H9 (cell line): Measurements from ENCODE around the gene CD8A. TPM values are rescaled to one million over a fixed set of nuclear protein-coding genes. Genes with fewer than 3 reads are reported as not detected.

Source experiments
- DNase-seq: peaks from one replicate; pipeline ENCODE4 v3.0.0-alpha.2; 2017
- H2AFZ ChIP-seq: one replicate; pipeline ENCODE4 v1.6.1; 2013; ENCODE audit warnings: mild to moderate bottlenecking, low read length, control low read depth, moderate library complexity
- H2AK5ac ChIP-seq: 2 replicates; pipeline ENCODE4 v1.6.1; 2013; ENCODE audit warnings: low read length, control low read depth, mixed read lengths; ENCODE audit not compliant: insufficient read length
- H2BK120ac ChIP-seq: one replicate; pipeline ENCODE4 v1.6.1; 2013; ENCODE audit warnings: low read depth, mild to moderate bottlenecking, low read length, control low read depth, inconsistent platforms; ENCODE audit not compliant: poor library complexity, severe bottlenecking
- H2BK12ac ChIP-seq: 2 replicates; pipeline ENCODE4 v1.6.1; 2013; ENCODE audit warnings: low read length, control low read depth, mixed read lengths, low read depth; ENCODE audit not compliant: insufficient read length
- H2BK15ac ChIP-seq: 2 replicates; pipeline ENCODE4 v1.6.1; 2013; ENCODE audit warnings: low read depth, low read length, control low read depth
- H2BK20ac ChIP-seq: one replicate; pipeline ENCODE4 v1.6.1; 2013; ENCODE audit warnings: low read depth, mild to moderate bottlenecking, low read length, control low read depth, inconsistent platforms; ENCODE audit not compliant: poor library complexity, severe bottlenecking
- H2BK5ac ChIP-seq: 2 replicates; pipeline ENCODE4 v1.6.1; 2013; ENCODE audit warnings: low read length, control low read depth, mixed read lengths; ENCODE audit not compliant: insufficient read length
- H3K14ac ChIP-seq: 2 replicates; pipeline ENCODE4 v1.6.1; 2013; ENCODE audit warnings: low read length, control low read depth; ENCODE audit not compliant: insufficient read depth
- H3K18ac ChIP-seq: 2 replicates; pipeline ENCODE4 v1.6.1; 2013; ENCODE audit warnings: low read depth, mild to moderate bottlenecking, mixed read lengths, low read length, control low read depth; ENCODE audit not compliant: insufficient read length
- H3K23ac ChIP-seq: 2 replicates; pipeline ENCODE4 v1.6.1; 2013; ENCODE audit warnings: low read length, control low read depth, mixed read lengths, low read depth; ENCODE audit not compliant: insufficient read length
- H3K23me2 ChIP-seq: 2 replicates; pipeline ENCODE4 v1.6.1; 2013; ENCODE audit warnings: low read depth, mild to moderate bottlenecking, mixed read lengths, low read length, control low read depth; ENCODE audit not compliant: insufficient read length, poor library complexity, severe bottlenecking
- H3K27ac ChIP-seq: 2 replicates; pipeline ENCODE4 v1.5.1; 2013; ENCODE audit warnings: low read length, control low read depth, mixed read lengths, low read depth; ENCODE audit not compliant: insufficient read length
- H3K27me3 ChIP-seq: 2 replicates; pipeline ENCODE4 v1.6.1; 2013; ENCODE audit warnings: low read length, control low read depth, inconsistent platforms; ENCODE audit not compliant: insufficient read depth
- H3K4ac ChIP-seq: 2 replicates; pipeline ENCODE4 v1.6.1; 2013; ENCODE audit warnings: low read depth, mild to moderate bottlenecking, control low read depth, inconsistent platforms, low read length, moderate library complexity
- H3K4me1 ChIP-seq: 2 replicates; pipeline ENCODE4 v1.6.1; 2013; ENCODE audit warnings: low read length, control low read depth, inconsistent platforms; ENCODE audit not compliant: insufficient read depth
- H3K4me2 ChIP-seq: 2 replicates; pipeline ENCODE4 v1.6.1; 2013; ENCODE audit warnings: low read length, control low read depth, mixed read lengths; ENCODE audit not compliant: insufficient read length, insufficient read depth
- H3K56ac ChIP-seq: 2 replicates; pipeline ENCODE4 v1.6.1; 2013; ENCODE audit warnings: low read depth, mild to moderate bottlenecking, mixed read lengths, low read length, control low read depth; ENCODE audit not compliant: insufficient read length
- H3K79me1 ChIP-seq: 2 replicates; pipeline ENCODE4 v1.6.1; 2013; ENCODE audit warnings: low read depth, mild to moderate bottlenecking, moderate library complexity, low read length, control low read depth, inconsistent platforms; ENCODE audit not compliant: insufficient read depth, poor library complexity, severe bottlenecking
- H3K79me2 ChIP-seq: 2 replicates; pipeline ENCODE4 v1.6.1; 2013; ENCODE audit warnings: low read length, control low read depth, inconsistent platforms; ENCODE audit not compliant: insufficient read depth
- H3K9ac ChIP-seq: 2 replicates; pipeline ENCODE4 v1.6.1; 2013; ENCODE audit warnings: low read length, control low read depth, mixed read lengths; ENCODE audit not compliant: insufficient read length; ENCODE audit errors: extremely low read depth
- H3K9me3 ChIP-seq: one replicate; pipeline ENCODE4 v1.6.1; 2013; ENCODE audit warnings: low read depth, low read length, inconsistent platforms; ENCODE audit not compliant: control insufficient read depth
- H3T11ph ChIP-seq: one replicate; pipeline ENCODE4 v1.6.1; 2013; ENCODE audit warnings: mild to moderate bottlenecking, low read length, control low read depth, inconsistent platforms
- H4K20me1 ChIP-seq: one replicate; pipeline ENCODE4 v1.6.1; 2013; ENCODE audit not compliant: control insufficient read depth, insufficient read length, insufficient read depth
- H4K5ac ChIP-seq: 2 replicates; pipeline ENCODE4 v1.6.1; 2013; ENCODE audit warnings: low read depth, mild to moderate bottlenecking, mixed read lengths, low read length, control low read depth; ENCODE audit not compliant: insufficient read length
- H4K8ac ChIP-seq: replicated peaks from 2 replicates; pipeline ENCODE4 v1.6.1; 2013; ENCODE audit warnings: low read length, control low read depth, mixed read lengths, low read depth; ENCODE audit not compliant: insufficient read length
- H4K91ac ChIP-seq: 2 replicates; pipeline ENCODE4 v1.6.1; 2013; ENCODE audit warnings: low read depth, mild to moderate bottlenecking, moderate library complexity, mixed read lengths, low read length, control low read depth; ENCODE audit not compliant: insufficient read length
- H3K27ac Mint-ChIP-seq, 3 experiments: 2 replicates in 2 of 3; 3 replicates in 1 of 3; pipeline ENCODE4 v1.8.0; 2020 to 2021; ENCODE audit warnings: mixed read lengths in 3 of 3, mild to moderate bottlenecking in 1 of 3, moderate library complexity in 1 of 3
- H3K27me3 Mint-ChIP-seq: 2 replicates; pipeline ENCODE4 v1.8.0; 2021; ENCODE audit warnings: low read depth, mild to moderate bottlenecking, moderate library complexity, mixed read lengths
- H3K36me3 Mint-ChIP-seq, 3 experiments: 2 replicates in 2 of 3; 3 replicates in 1 of 3; pipeline ENCODE4 v1.8.0; 2020 to 2021; ENCODE audit warnings: low read depth in 3 of 3, mixed read lengths in 3 of 3; ENCODE audit not compliant: insufficient read depth in 1 of 3
- H3K4me1 Mint-ChIP-seq, 2 experiments: 2 replicates each; pipeline ENCODE4 v1.8.0; 2020; ENCODE audit warnings: mixed read lengths in 2 of 2
- H3K4me3 Mint-ChIP-seq, 2 experiments: 2 replicates in 1 of 2; 3 replicates in 1 of 2; pipeline ENCODE4 v1.8.0; 2020 to 2021; ENCODE audit warnings: mild to moderate bottlenecking in 2 of 2, mixed read lengths in 2 of 2, moderate library complexity in 1 of 2
- H3K9me3 Mint-ChIP-seq, 2 experiments: 2 replicates in 1 of 2; 3 replicates in 1 of 2; pipeline ENCODE4 v1.8.0; 2020; ENCODE audit warnings: mild to moderate bottlenecking in 2 of 2, mixed read lengths in 2 of 2, moderate library complexity in 1 of 2
- WGBS: extraction: QIAGEN DNeasy Blood & Tissue Kit; methylation state at CpG from one replicate; pipeline ENCODE4 v1.1.7; 2013; ENCODE audit warnings: missing lambda C conversion rate, low lambda C conversion rate, mixed read lengths; ENCODE audit not compliant: insufficient read length; ENCODE audit errors: extremely low coverage; 5-methylcytosine and 5-hydroxymethylcytosine counted together
- total RNA-seq: library from RNA; stranded (reverse); gene quantifications from 2 replicates; pipeline ENCODE4 v1.2.1, GENCODE V29; 2021
- TF ChIP-seq, protein P1 (sequence below): fragments of 200-600 bp; sonication (generic); conservative IDR thresholded peaks from 3 replicates; pipeline ENCODE4 v1.8.0; 2021; ENCODE audit warnings: antibody characterized with exemption, mild to moderate bottlenecking

CD8A gene
- total RNA-seq, 1 experiment from 2014 or later = not detected

DNA sequence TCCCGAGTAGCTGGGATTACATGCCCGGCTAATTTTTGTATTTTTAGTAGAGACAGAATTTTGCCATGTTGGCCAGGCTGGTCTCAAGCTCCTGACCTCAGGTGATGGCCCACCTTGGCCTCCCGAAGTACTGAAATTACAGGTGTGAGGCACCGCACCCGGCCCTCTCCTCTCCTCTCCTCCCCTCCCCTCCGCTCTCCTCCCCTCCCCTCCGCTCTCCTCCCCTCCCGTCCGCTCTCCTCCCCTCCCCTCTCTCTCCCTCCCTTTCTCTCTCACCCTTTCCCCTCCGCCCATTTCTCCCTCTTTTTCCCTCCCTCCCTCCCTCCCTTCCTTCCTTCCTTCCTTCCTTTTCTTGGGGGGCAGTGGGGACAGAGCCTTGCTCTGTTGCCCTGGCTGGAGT is 42.6 kb upstream of the CD8A start:
- TF ChIP-seq, protein P1, sequence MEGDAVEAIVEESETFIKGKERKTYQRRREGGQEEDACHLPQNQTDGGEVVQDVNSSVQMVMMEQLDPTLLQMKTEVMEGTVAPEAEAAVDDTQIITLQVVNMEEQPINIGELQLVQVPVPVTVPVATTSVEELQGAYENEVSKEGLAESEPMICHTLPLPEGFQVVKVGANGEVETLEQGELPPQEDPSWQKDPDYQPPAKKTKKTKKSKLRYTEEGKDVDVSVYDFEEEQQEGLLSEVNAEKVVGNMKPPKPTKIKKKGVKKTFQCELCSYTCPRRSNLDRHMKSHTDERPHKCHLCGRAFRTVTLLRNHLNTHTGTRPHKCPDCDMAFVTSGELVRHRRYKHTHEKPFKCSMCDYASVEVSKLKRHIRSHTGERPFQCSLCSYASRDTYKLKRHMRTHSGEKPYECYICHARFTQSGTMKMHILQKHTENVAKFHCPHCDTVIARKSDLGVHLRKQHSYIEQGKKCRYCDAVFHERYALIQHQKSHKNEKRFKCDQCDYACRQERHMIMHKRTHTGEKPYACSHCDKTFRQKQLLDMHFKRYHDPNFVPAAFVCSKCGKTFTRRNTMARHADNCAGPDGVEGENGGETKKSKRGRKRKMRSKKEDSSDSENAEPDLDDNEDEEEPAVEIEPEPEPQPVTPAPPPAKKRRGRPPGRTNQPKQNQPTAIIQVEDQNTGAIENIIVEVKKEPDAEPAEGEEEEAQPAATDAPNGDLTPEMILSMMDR = no peak

More for the DNA sequence above, 42.6 kb upstream of the CD8A start:
- Histone ChIP-seq H3K4me1 (peaks cover 4% of the 10 kb centered on the region), H3K27me3 (no peaks in the 10 kb centered on the region), H2BK15ac (no peak overlapping the region), H2BK12ac (no peak overlapping the region), H3K79me1 (no peaks in the 10 kb centered on the region), H3K27ac (no peak overlapping the region), H3K9me3 (no peaks in the 10 kb centered on the region), H2AK5ac (no peak overlapping the region), H3K4ac (no peak overlapping the region), H3K4me2 (no peak overlapping the region), H4K91ac (no peak overlapping the region), H3K79me2 (no peaks in the 10 kb centered on the region), H3K18ac (no peak overlapping the region), H3K9ac (no peak overlapping the region), H2BK5ac (no peak overlapping the region), H4K8ac (no peak overlapping the region), H3K23me2 (no peaks in the 10 kb centered on the region), H4K5ac (no peak overlapping the region), H3K23ac (no peak overlapping the region), H3K56ac (no peak overlapping the region), H3T11ph (no peak overlapping the region), H2BK20ac (no peak overlapping the region), H2BK120ac (no peak overlapping the region), H4K20me1 (no peaks in the 10 kb centered on the region), H2AFZ (no peak overlapping the region), H3K14ac (no peak overlapping the region)
- no CpG with 5 or more reads among the region's 10 CpGs for WGBS
- no peak for DNase-seq
- Mint-ChIP-seq H3K9me3 (no peaks in the 10 kb centered on the region; a peak in 1 of 5 replicates), H3K4me3 (no peak overlapping the region), H3K27me3 (peaks cover 2% of the 10 kb centered on the region; the same call in 1 of the 2 replicates), H3K27ac (no peak overlapping the region), H3K4me1 (peaks cover 13 to 24% of the 10 kb centered on the region in 2 experiments), H3K36me3 (no peaks in the 10 kb centered on the region)
